Endothelial cell of umbilical vein (primary cell): ENCODE measurements around the gene CDK19. TPM values are rescaled to one million over a fixed set of nuclear protein-coding genes. Genes with fewer than 3 reads are reported as not detected.

Source experiments
- BruUV-seq: library from RNA; stranded (reverse); fragments of 400-500 nt; replicated peaks from 2 replicates; lab custom pipeline; 2021; lab: Mats Ljungman, UMichigan
- CTCF ChIA-PET: fragments of 300-600, 350-600 bp; sonication (Branson Sonifier 250); formaldehyde crosslinking; loops from one replicate; lab custom pipeline; 2021; ENCODE audit warnings: antibody characterized with exemption, inconsistent platforms; lab: Charles Lee
- POLR2A ChIA-PET: fragments of 300-600, 350-600 bp; sonication (Branson Sonifier 250); formaldehyde crosslinking; loops from one replicate; lab custom pipeline; 2021; ENCODE audit warnings: antibody characterized with exemption, inconsistent platforms; lab: Charles Lee
- DNase-seq: peaks from one replicate; pipeline ENCODE4 v3.0.0-alpha.2; 2011; ENCODE audit warnings: low read depth, low spot score
- FAIRE-seq: peaks from 2 replicates; lab custom pipeline; 2011; peaks lifted over from hg19 to GRCh38; lab: Jason Lieb, UNC
- H2AFZ ChIP-seq: 2 replicates; pipeline ENCODE4 v1.6.0; 2012; ENCODE audit warnings: low read depth, low read length, control low read depth, inconsistent platforms
- H3K27ac ChIP-seq: 2 replicates; pipeline ENCODE4 v1.5.1; 2011; ENCODE audit warnings: low read depth, mild to moderate bottlenecking, control low read depth, low read length, moderate library complexity; ENCODE audit not compliant: insufficient read depth
- H3K27me3 ChIP-seq, 2 experiments: 2 replicates each; pipeline versions ENCODE4 v1.6.0 to v1.6.1; 2011; ENCODE audit warnings: low read length in 2 of 2, mixed read lengths in 1 of 2; ENCODE audit not compliant: control insufficient read depth in 2 of 2, insufficient read depth in 2 of 2
- H3K36me3 ChIP-seq, 2 experiments: 2 replicates in 1 of 2; 3 replicates in 1 of 2; pipeline ENCODE4 v1.5.1; 2011; ENCODE audit warnings: low read length in 2 of 2, mild to moderate bottlenecking in 1 of 2, moderate library complexity in 1 of 2; ENCODE audit not compliant: control insufficient read depth in 2 of 2, insufficient read depth in 2 of 2; ENCODE audit errors: extremely low read depth in 1 of 2
- H3K4me1 ChIP-seq: 3 replicates; pipeline ENCODE4 v1.5.1; 2011; ENCODE audit warnings: mild to moderate bottlenecking, low read length; ENCODE audit not compliant: control insufficient read depth, insufficient read depth; ENCODE audit errors: extremely low read depth
- H3K4me2 ChIP-seq: 2 replicates; pipeline ENCODE4 v1.6.1; 2011; ENCODE audit warnings: low read length, control low read depth, mixed read lengths; ENCODE audit not compliant: insufficient read depth
- H3K4me3 ChIP-seq, 3 experiments: fragments of 200-600 bp in 1 of 3; sonication (generic), shearing (Covaris generic) in 1 of 3; replicated peaks in 1 of 3; 2 replicates each; pipeline ENCODE4 v1.5.1; 2011 to 2016; ENCODE audit warnings: control low read depth in 3 of 3, low read length in 3 of 3, mild to moderate bottlenecking in 2 of 3, inconsistent platforms in 1 of 3, low read depth in 1 of 3, moderate library complexity in 1 of 3; ENCODE audit not compliant: insufficient read depth in 1 of 3
- H3K79me2 ChIP-seq: 2 replicates; pipeline ENCODE4 v1.6.0; 2012; ENCODE audit warnings: low read length, inconsistent platforms; ENCODE audit not compliant: control insufficient read depth, insufficient read depth
- H3K9ac ChIP-seq: replicated peaks from 2 replicates; pipeline ENCODE3; 2011; ENCODE audit warnings: low read length, control low read depth; ENCODE audit not compliant: insufficient read depth; ENCODE audit errors: extremely low read depth
- H3K9me1 ChIP-seq: replicated peaks from 3 replicates; pipeline ENCODE4 v1.6.0; 2011; ENCODE audit warnings: mild to moderate bottlenecking, low read length; ENCODE audit not compliant: control insufficient read depth, insufficient read depth; ENCODE audit errors: extremely low read depth
- H3K9me3 ChIP-seq: replicated peaks from 2 replicates; pipeline ENCODE4 v1.5.1; 2012; ENCODE audit warnings: low read length, inconsistent platforms; ENCODE audit not compliant: control insufficient read depth, insufficient read depth
- H4K20me1 ChIP-seq: replicated peaks from 2 replicates; pipeline ENCODE3; 2011; ENCODE audit warnings: mild to moderate bottlenecking, low read length; ENCODE audit not compliant: control insufficient read depth, insufficient read depth; ENCODE audit errors: extremely low read depth
- EZH2 ChIP-seq: IDR thresholded peaks from 2 replicates; pipeline ENCODE4 v1.6.1; 2012; ENCODE audit warnings: borderline replicate concordance, low read depth, mild to moderate bottlenecking, moderate library complexity, low read length, inconsistent platforms; ENCODE audit not compliant: severe bottlenecking
- GATA2 ChIP-seq: IDR thresholded peaks from 2 replicates; pipeline ENCODE4 v1.7.0; 2011; ENCODE audit warnings: low read depth, mild to moderate bottlenecking, moderate library complexity, mixed read lengths, low read length; ENCODE audit not compliant: insufficient read length, insufficient read depth
- MAX ChIP-seq: IDR thresholded peaks from 2 replicates; pipeline ENCODE4 v1.6.1; 2011; ENCODE audit not compliant: insufficient read depth, insufficient read length
- MYC ChIP-seq: IDR thresholded peaks from one replicate; pipeline ENCODE4 v1.6.1; 2011; ENCODE audit warnings: mild to moderate bottlenecking, low read depth, low read length
- POLR2A ChIP-seq: IDR thresholded peaks from 2 replicates; pipeline ENCODE4 v1.6.1; 2012; ENCODE audit warnings: low read depth, mild to moderate bottlenecking, control low read depth, low read length
- POLR2AphosphoS5 ChIP-seq: IDR thresholded peaks from 2 replicates; pipeline ENCODE4 v1.6.1; 2012; ENCODE audit warnings: low read depth, mild to moderate bottlenecking, control low read depth, low read length, moderate library complexity; ENCODE audit not compliant: insufficient read depth
- dilution Hi-C: fragments of 300-500 bp; cut with MboI; formaldehyde crosslinking; loops from one replicate; pipeline ENCODE4 v1.15.0; 2019; ENCODE audit warnings: low sequenced_read_pairs; ENCODE audit not compliant: extremely low pct_ligation_motif_present
- intact Hi-C: fragments of 100-400 bp; cut with micrococcal nuclease; formaldehyde crosslinking; loops from one replicate; pipeline ENCODE4 v1.10.0; 2022
- polyA plus RNA-seq, 4 experiments: library from polyadenylated mRNA; depleted of rRNA in 3 of 4; stranded (reverse) in 3 of 4; unstranded in 1 of 4; fragments of >200 nt; gene quantifications; 2 replicates each; pipeline versions ENCODE4 v1.2.1 to v1.2.3, GENCODE V29; 2011 to 2012; ENCODE audit warnings: missing spikeins in 1 of 4
- total RNA-seq: library from RNA; stranded (reverse); gene quantifications from 2 replicates; pipeline ENCODE4 v1.2.3, GENCODE V29; 2021
- TF ChIP-seq, protein P1 (sequence below), 2 donors: IDR thresholded peaks; 1 replicate in 1 of 2; 2 replicates in 1 of 2; pipeline ENCODE4 v1.5.1; 2011; ENCODE audit warnings: low read length in 2 of 2, mild to moderate bottlenecking in 2 of 2, moderate library complexity in 2 of 2, control low read depth in 1 of 2, inconsistent platforms in 1 of 2, low read depth in 1 of 2; ENCODE audit not compliant: insufficient read depth in 1 of 2; ENCODE audit errors: extremely low read depth in 1 of 2

The CDK19 gene
- total and polyA plus RNA-seq, 2 donors (not counting 3 experiments of a cell fraction or from before 2014, with no cell fraction given) = 4.6 to 12.1 TPM

- Histone ChIP-seq H2AFZ (no peak overlapping the region), H3K27ac (no peak overlapping the region), H3K4me2 (no peak overlapping the region), H3K36me3 (no peaks in the 10 kb centered on the region), H3K4me1 (no peaks in the 10 kb centered on the region), H4K20me1 (no peaks in the 10 kb centered on the region), H3K4me3 (no peak overlapping the region), H3K9me1 (no peaks in the 10 kb centered on the region), H3K27me3 (peaks cover 0 to 1% of the 10 kb centered on the region in 2 experiments), H3K9ac (no peak overlapping the region), H3K79me2 (no peaks in the 10 kb centered on the region), H3K9me3 (no peaks in the 10 kb centered on the region)
- BruUV-seq = no TSS peak
- intact Hi-C loops (loop anchor here (1.0 to 5.0 kb wide), 6 partner anchors 154 to 528 kb away; partner anchors contain the start of gene AMD1), dilution Hi-C loops (no loop called here)
- TF ChIP-seq MYC = no peak
- TF ChIP-seq GATA2 = no peak
- no peak for TF ChIP-seq POLR2AphosphoS5
- no peak for TF ChIP-seq MAX
- no peak for TF ChIP-seq EZH2
- no peak for TF ChIP-seq POLR2A
- TF ChIP-seq, protein P1, sequence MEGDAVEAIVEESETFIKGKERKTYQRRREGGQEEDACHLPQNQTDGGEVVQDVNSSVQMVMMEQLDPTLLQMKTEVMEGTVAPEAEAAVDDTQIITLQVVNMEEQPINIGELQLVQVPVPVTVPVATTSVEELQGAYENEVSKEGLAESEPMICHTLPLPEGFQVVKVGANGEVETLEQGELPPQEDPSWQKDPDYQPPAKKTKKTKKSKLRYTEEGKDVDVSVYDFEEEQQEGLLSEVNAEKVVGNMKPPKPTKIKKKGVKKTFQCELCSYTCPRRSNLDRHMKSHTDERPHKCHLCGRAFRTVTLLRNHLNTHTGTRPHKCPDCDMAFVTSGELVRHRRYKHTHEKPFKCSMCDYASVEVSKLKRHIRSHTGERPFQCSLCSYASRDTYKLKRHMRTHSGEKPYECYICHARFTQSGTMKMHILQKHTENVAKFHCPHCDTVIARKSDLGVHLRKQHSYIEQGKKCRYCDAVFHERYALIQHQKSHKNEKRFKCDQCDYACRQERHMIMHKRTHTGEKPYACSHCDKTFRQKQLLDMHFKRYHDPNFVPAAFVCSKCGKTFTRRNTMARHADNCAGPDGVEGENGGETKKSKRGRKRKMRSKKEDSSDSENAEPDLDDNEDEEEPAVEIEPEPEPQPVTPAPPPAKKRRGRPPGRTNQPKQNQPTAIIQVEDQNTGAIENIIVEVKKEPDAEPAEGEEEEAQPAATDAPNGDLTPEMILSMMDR (IDR thresholded peaks at IDR 0.05; ENCODE audit: extremely low read depth in 1 of 2, insufficient read depth in 1 of 2, low read depth in 1 of 2, low read length in 2 of 2) = no peak
- ChIA-PET POLR2A (interaction anchor here (0.6 to 1.9 kb wide), 3 partner anchors 193 to 801 kb away, joined by 3 to 19 read pairs (median 11); partner anchors contain the start of genes AMD1 and REV3L), CTCF (interaction anchor here (0.6 to 3.3 kb wide), 54 partner anchors 8 to 529 kb away, joined by 3 to 37 read pairs (median 4); partner anchors contain the start of genes AMD1, CDK19 and GTF3C6)
- FAIRE-seq (no peak), DNase-seq (no peak)
Measured at GRCh38 chr6:110681543-110682459, 133.5 kb downstream of the CDK19 start.
